ENCODE measurements around the gene EYS.
"Not testable (repeated sequence)": the region's sequence is repeated elsewhere in the genome, so short reads cannot be mapped to it uniquely, and the experiment has no call there.

The EYS gene

GRCh38 chr6:63808576-63808975 lies 1898.5 kb downstream of the EYS start:
- Histone ChIP-seq H3K9me3 (ENCODE audit: control insufficient read depth in 2 of 2, low read length in 2 of 2) (no peaks in the 10 kb centered on the region), H3K9ac (ENCODE audit: low read depth in 1 of 2, low read length in 2 of 2) (no peak overlapping the region), H3K36me3 (ENCODE audit: control insufficient read depth in 2 of 2, insufficient read depth in 2 of 2, low read length in 2 of 2) (no peaks in the 10 kb centered on the region), H3K4me1 (ENCODE audit: control insufficient read depth in 2 of 2, insufficient read depth in 2 of 2, low read length in 2 of 2) (peaks cover 0 to 2% of the 10 kb centered on the region in 2 donors), H3K27ac (ENCODE audit: low read depth in 2 of 2, low read length in 2 of 2) (no peak overlapping the region), H3K4me3 (ENCODE audit: low read length in 2 of 2) (no peak overlapping the region), H3K27me3 (ENCODE audit: control insufficient read depth in 2 of 2, insufficient read depth in 2 of 2, low read length in 2 of 2) (no peaks in the 10 kb centered on the region)

GRCh38 chr6:63807056-63807455 lies 1900.0 kb downstream of the EYS start:
- peaks cover 0 to 2% of the 10 kb centered on the region in 2 donors for H3K4me1 ChIP-seq (ENCODE audit: control insufficient read depth in 2 of 2, insufficient read depth in 2 of 2, low read length in 2 of 2)
- H3K9me3 ChIP-seq (ENCODE audit: control insufficient read depth in 2 of 2, low read length in 2 of 2): no peaks in the 10 kb centered on the region
- no peaks in the 10 kb centered on the region for H3K36me3 ChIP-seq (ENCODE audit: control insufficient read depth in 2 of 2, insufficient read depth in 2 of 2, low read length in 2 of 2)
- H3K9ac ChIP-seq (ENCODE audit: low read depth in 1 of 2, low read length in 2 of 2): no peak overlapping the region
- H3K27me3 ChIP-seq (ENCODE audit: control insufficient read depth in 2 of 2, insufficient read depth in 2 of 2, low read length in 2 of 2): no peaks in the 10 kb centered on the region
- H3K4me3 ChIP-seq (ENCODE audit: low read length in 2 of 2): no peak overlapping the region
- no peak overlapping the region for H3K27ac ChIP-seq (ENCODE audit: low read depth in 2 of 2, low read length in 2 of 2)

GRCh38 chr6:63806573-63806913 lies 1900.5 kb downstream of the EYS start:
- no peak overlapping the region for H3K9ac ChIP-seq (ENCODE audit: low read depth in 1 of 2, low read length in 2 of 2)
- no peak overlapping the region for H3K4me3 ChIP-seq (ENCODE audit: low read length in 2 of 2)
- H3K27me3 ChIP-seq (ENCODE audit: control insufficient read depth in 2 of 2, insufficient read depth in 2 of 2, low read length in 2 of 2): no peaks in the 10 kb centered on the region
- H3K27ac ChIP-seq (ENCODE audit: low read depth in 2 of 2, low read length in 2 of 2): no peak overlapping the region
- peaks cover 0 to 2% of the 10 kb centered on the region in 2 donors for H3K4me1 ChIP-seq (ENCODE audit: control insufficient read depth in 2 of 2, insufficient read depth in 2 of 2, low read length in 2 of 2)
- H3K9me3 ChIP-seq (ENCODE audit: control insufficient read depth in 2 of 2, low read length in 2 of 2): no peaks in the 10 kb centered on the region
- H3K36me3 ChIP-seq (ENCODE audit: control insufficient read depth in 2 of 2, insufficient read depth in 2 of 2, low read length in 2 of 2): no peaks in the 10 kb centered on the region

GRCh38 chr6:63805808-63806572 lies 1901.0 kb downstream of the EYS start:
- H3K36me3 ChIP-seq (ENCODE audit: control insufficient read depth in 2 of 2, insufficient read depth in 2 of 2, low read length in 2 of 2): no peaks in the 10 kb centered on the region
- no peak overlapping the region for H3K4me3 ChIP-seq (ENCODE audit: low read length in 2 of 2)
- no peaks in the 10 kb centered on the region for H3K27me3 ChIP-seq (ENCODE audit: control insufficient read depth in 2 of 2, insufficient read depth in 2 of 2, low read length in 2 of 2)
- no peak overlapping the region for H3K9ac ChIP-seq (ENCODE audit: low read depth in 1 of 2, low read length in 2 of 2)
- H3K27ac ChIP-seq (ENCODE audit: low read depth in 2 of 2, low read length in 2 of 2): peak overlapping the region in 1 of 2 donors; percentile 22
- peaks cover 0 to 2% of the 10 kb centered on the region in 2 donors for H3K4me1 ChIP-seq (ENCODE audit: control insufficient read depth in 2 of 2, insufficient read depth in 2 of 2, low read length in 2 of 2)
- H3K9me3 ChIP-seq (ENCODE audit: control insufficient read depth in 2 of 2, low read length in 2 of 2): no peaks in the 10 kb centered on the region

- H3K9me3 ChIP-seq (ENCODE audit: control insufficient read depth in 2 of 2, low read length in 2 of 2): no peaks in the 10 kb centered on the region
- no peak overlapping the region for H3K4me3 ChIP-seq (ENCODE audit: low read length in 2 of 2)
- H3K4me1 ChIP-seq (ENCODE audit: control insufficient read depth in 2 of 2, insufficient read depth in 2 of 2, low read length in 2 of 2): peaks cover 0 to 2% of the 10 kb centered on the region in 2 donors
- H3K9ac ChIP-seq (ENCODE audit: low read depth in 1 of 2, low read length in 2 of 2): no peak overlapping the region
- no peaks in the 10 kb centered on the region for H3K36me3 ChIP-seq (ENCODE audit: control insufficient read depth in 2 of 2, insufficient read depth in 2 of 2, low read length in 2 of 2)
- no peaks in the 10 kb centered on the region for H3K27me3 ChIP-seq (ENCODE audit: control insufficient read depth in 2 of 2, insufficient read depth in 2 of 2, low read length in 2 of 2)
- H3K27ac ChIP-seq (ENCODE audit: low read depth in 2 of 2, low read length in 2 of 2): no peak overlapping the region
These were observed 1901.7 kb downstream of the EYS start for GRCh38 chr6:63805345-63805744.

- Histone ChIP-seq H3K27ac (ENCODE audit: low read depth in 2 of 2, low read length in 2 of 2) (no peak overlapping the region), H3K36me3 (ENCODE audit: control insufficient read depth in 2 of 2, insufficient read depth in 2 of 2, low read length in 2 of 2) (no peaks in the 10 kb centered on the region), H3K4me3 (ENCODE audit: low read length in 2 of 2) (no peak overlapping the region)
These were observed 1902.6 kb downstream of the EYS start for GRCh38 chr6:63804381-63804956.

GRCh38 chr6:63803371-63803770 lies 1903.7 kb downstream of the EYS start:
- Histone ChIP-seq H3K9me3 (ENCODE audit: control insufficient read depth in 2 of 2, low read length in 2 of 2) (no peaks in the 10 kb centered on the region), H3K27ac (ENCODE audit: low read depth in 2 of 2, low read length in 2 of 2) (no peak overlapping the region), H3K4me3 (ENCODE audit: low read length in 2 of 2) (no peak overlapping the region), H3K4me1 (ENCODE audit: control insufficient read depth in 2 of 2, insufficient read depth in 2 of 2, low read length in 2 of 2) (peaks cover 0 to 2% of the 10 kb centered on the region in 2 donors), H3K27me3 (ENCODE audit: control insufficient read depth in 2 of 2, insufficient read depth in 2 of 2, low read length in 2 of 2) (no peaks in the 10 kb centered on the region), H3K36me3 (ENCODE audit: control insufficient read depth in 2 of 2, insufficient read depth in 2 of 2, low read length in 2 of 2) (no peaks in the 10 kb centered on the region), H3K9ac (ENCODE audit: low read depth in 1 of 2, low read length in 2 of 2) (no peak overlapping the region)

More at GRCh38 chr6:63804381-63804956, 1902.6 kb downstream of the EYS start:
- H3K4me1 ChIP-seq (ENCODE audit: control insufficient read depth in 2 of 2, insufficient read depth in 2 of 2, low read length in 2 of 2): peaks cover 0 to 2% of the 10 kb centered on the region in 2 donors
- no peak overlapping the region for H3K9ac ChIP-seq (ENCODE audit: low read depth in 1 of 2, low read length in 2 of 2)
- no peaks in the 10 kb centered on the region for H3K9me3 ChIP-seq (ENCODE audit: control insufficient read depth in 2 of 2, low read length in 2 of 2)
- no peaks in the 10 kb centered on the region for H3K27me3 ChIP-seq (ENCODE audit: control insufficient read depth in 2 of 2, insufficient read depth in 2 of 2, low read length in 2 of 2)

- H3K4me3 ChIP-seq (ENCODE audit: low read length in 2 of 2): no peak overlapping the region
- peaks cover 0 to 2% of the 10 kb centered on the region in 2 donors for H3K4me1 ChIP-seq (ENCODE audit: control insufficient read depth in 2 of 2, insufficient read depth in 2 of 2, low read length in 2 of 2)
- no peaks in the 10 kb centered on the region for H3K27me3 ChIP-seq (ENCODE audit: control insufficient read depth in 2 of 2, insufficient read depth in 2 of 2, low read length in 2 of 2)
- no peaks in the 10 kb centered on the region for H3K36me3 ChIP-seq (ENCODE audit: control insufficient read depth in 2 of 2, insufficient read depth in 2 of 2, low read length in 2 of 2)
- H3K9me3 ChIP-seq (ENCODE audit: control insufficient read depth in 2 of 2, low read length in 2 of 2): no peaks in the 10 kb centered on the region
- H3K27ac ChIP-seq (ENCODE audit: low read depth in 2 of 2, low read length in 2 of 2): no peak overlapping the region
- no peak overlapping the region for H3K9ac ChIP-seq (ENCODE audit: low read depth in 1 of 2, low read length in 2 of 2)
These were observed 1904.3 kb downstream of the EYS start for GRCh38 chr6:63802606-63803206.

- H3K27me3 ChIP-seq (ENCODE audit: control insufficient read depth in 2 of 2, insufficient read depth in 2 of 2, low read length in 2 of 2); H3K36me3 ChIP-seq (ENCODE audit: control insufficient read depth in 2 of 2, insufficient read depth in 2 of 2, low read length in 2 of 2); H3K4me3 ChIP-seq (ENCODE audit: low read length in 2 of 2); H3K9ac ChIP-seq (ENCODE audit: low read depth in 1 of 2, low read length in 2 of 2); H3K9me3 ChIP-seq (ENCODE audit: control insufficient read depth in 2 of 2, low read length in 2 of 2); H3K4me1 ChIP-seq (ENCODE audit: control insufficient read depth in 2 of 2, insufficient read depth in 2 of 2, low read length in 2 of 2); H3K27ac ChIP-seq (ENCODE audit: low read depth in 2 of 2, low read length in 2 of 2): not testable (repeated sequence)
These were observed 1906.6 kb downstream of the EYS start for GRCh38 chr6:63800386-63800785.

GRCh38 chr6:63799813-63800212 lies 1907.2 kb downstream of the EYS start:
- Histone ChIP-seq H3K9ac (ENCODE audit: low read depth in 1 of 2, low read length in 2 of 2) (no peak overlapping the region), H3K4me1 (ENCODE audit: control insufficient read depth in 2 of 2, insufficient read depth in 2 of 2, low read length in 2 of 2) (no peaks in the 10 kb centered on the region)

More at GRCh38 chr6:63799813-63800212, 1907.2 kb downstream of the EYS start:
- H3K27me3 ChIP-seq (ENCODE audit: control insufficient read depth in 2 of 2, insufficient read depth in 2 of 2, low read length in 2 of 2): no peaks in the 10 kb centered on the region
- H3K9me3 ChIP-seq (ENCODE audit: control insufficient read depth in 2 of 2, low read length in 2 of 2): no peaks in the 10 kb centered on the region
- H3K36me3 ChIP-seq (ENCODE audit: control insufficient read depth in 2 of 2, insufficient read depth in 2 of 2, low read length in 2 of 2): no peaks in the 10 kb centered on the region
- no peak overlapping the region for H3K27ac ChIP-seq (ENCODE audit: low read depth in 2 of 2, low read length in 2 of 2)
- H3K4me3 ChIP-seq (ENCODE audit: low read length in 2 of 2): no peak overlapping the region
